Nephron (organoid): ENCODE results near the gene ADCY2.

Experiments
- H3K27ac Mint-ChIP-seq, 3 experiments: 2 replicates each; pipeline ENCODE4 v1.8.0; 2020; ENCODE audit warnings: mixed read lengths in 3 of 3, mild to moderate bottlenecking in 2 of 3, moderate library complexity in 1 of 3
- H3K27me3 Mint-ChIP-seq: 2 replicates; pipeline ENCODE4 v1.8.0; 2021; ENCODE audit warnings: low read depth, mild to moderate bottlenecking, moderate library complexity, mixed read lengths
- H3K36me3 Mint-ChIP-seq: 2 replicates; pipeline ENCODE4 v1.8.0; 2020; ENCODE audit warnings: low read depth, mixed read lengths
- H3K4me1 Mint-ChIP-seq: 2 replicates; pipeline ENCODE4 v1.8.0; 2020; ENCODE audit warnings: mixed read lengths
- H3K4me3 Mint-ChIP-seq, 3 experiments: 2 replicates each; pipeline ENCODE4 v1.8.0; 2020; ENCODE audit warnings: mild to moderate bottlenecking in 3 of 3, mixed read lengths in 3 of 3, moderate library complexity in 2 of 3
- H3K9me3 Mint-ChIP-seq: 2 replicates; pipeline ENCODE4 v1.8.0; 2020; ENCODE audit warnings: mixed read lengths
- TF ChIP-seq, protein P1 (sequence below), 3 experiments: fragments of 200-600 bp; sonication (generic); IDR thresholded peaks; one replicate each; pipeline ENCODE4 v1.5.0; 2021; ENCODE audit warnings: antibody characterized with exemption in 3 of 3; ENCODE audit not compliant: unreplicated experiment in 3 of 3

The ADCY2 gene

DNA sequence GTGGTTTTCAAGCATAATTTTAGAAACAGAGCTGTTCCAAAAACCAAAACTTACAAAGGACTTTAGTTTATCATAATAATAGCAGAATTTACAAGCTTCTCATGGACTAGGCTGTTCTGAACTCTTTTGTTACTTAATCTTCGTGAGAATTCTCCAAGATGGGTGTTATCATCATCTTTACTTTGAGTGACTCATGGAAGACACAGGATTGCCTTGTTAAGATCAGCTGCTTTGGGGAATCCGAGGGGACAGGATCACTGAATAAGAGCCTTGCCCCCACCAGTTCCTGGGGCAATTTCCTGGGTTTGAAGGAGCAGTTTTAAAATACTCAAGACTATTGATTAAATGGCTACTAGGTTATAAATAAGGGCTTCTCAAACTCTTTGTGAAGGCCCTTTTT lies 374.5 kb downstream of the ADCY2 start:
- Mint-ChIP-seq H3K4me1 (no peaks in the 10 kb centered on the region), H3K36me3 (peaks cover 5% of the 10 kb centered on the region), H3K27ac (no peak overlapping the region), H3K9me3 (no peaks in the 10 kb centered on the region), H3K27me3 (no peaks in the 10 kb centered on the region), H3K4me3 (no peak overlapping the region)
- TF ChIP-seq, protein P1, sequence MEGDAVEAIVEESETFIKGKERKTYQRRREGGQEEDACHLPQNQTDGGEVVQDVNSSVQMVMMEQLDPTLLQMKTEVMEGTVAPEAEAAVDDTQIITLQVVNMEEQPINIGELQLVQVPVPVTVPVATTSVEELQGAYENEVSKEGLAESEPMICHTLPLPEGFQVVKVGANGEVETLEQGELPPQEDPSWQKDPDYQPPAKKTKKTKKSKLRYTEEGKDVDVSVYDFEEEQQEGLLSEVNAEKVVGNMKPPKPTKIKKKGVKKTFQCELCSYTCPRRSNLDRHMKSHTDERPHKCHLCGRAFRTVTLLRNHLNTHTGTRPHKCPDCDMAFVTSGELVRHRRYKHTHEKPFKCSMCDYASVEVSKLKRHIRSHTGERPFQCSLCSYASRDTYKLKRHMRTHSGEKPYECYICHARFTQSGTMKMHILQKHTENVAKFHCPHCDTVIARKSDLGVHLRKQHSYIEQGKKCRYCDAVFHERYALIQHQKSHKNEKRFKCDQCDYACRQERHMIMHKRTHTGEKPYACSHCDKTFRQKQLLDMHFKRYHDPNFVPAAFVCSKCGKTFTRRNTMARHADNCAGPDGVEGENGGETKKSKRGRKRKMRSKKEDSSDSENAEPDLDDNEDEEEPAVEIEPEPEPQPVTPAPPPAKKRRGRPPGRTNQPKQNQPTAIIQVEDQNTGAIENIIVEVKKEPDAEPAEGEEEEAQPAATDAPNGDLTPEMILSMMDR (IDR thresholded peaks at IDR 0.05; ENCODE audit: unreplicated experiment in 3 of 3) = no peak

DNA sequence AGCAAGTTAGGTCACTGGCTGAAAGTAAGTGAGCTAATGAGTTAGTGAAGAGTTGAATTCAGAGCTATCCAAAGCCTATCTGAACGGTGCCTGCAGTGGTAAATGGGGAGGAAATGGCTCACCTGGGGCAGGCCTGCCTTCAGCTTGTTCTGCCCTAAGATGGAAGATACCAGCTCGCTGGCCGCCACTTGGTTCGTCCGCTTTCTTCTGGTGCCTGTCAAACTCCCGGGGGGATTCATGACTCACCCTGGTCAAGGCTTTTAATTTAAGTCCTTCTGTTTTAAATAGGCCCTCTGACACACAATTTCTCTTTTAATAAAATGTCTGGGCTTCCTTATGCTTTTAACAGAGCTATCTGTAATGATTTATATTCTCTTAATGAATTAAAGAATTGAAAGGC lies 376.2 kb downstream of the ADCY2 start:
- H3K9me3 Mint-ChIP-seq = no peaks in the 10 kb centered on the region
- H3K36me3 Mint-ChIP-seq = peaks cover 8% of the 10 kb centered on the region
- no peaks in the 10 kb centered on the region for H3K4me1 Mint-ChIP-seq
- H3K27me3 Mint-ChIP-seq = no peaks in the 10 kb centered on the region
- no peak overlapping the region for H3K27ac Mint-ChIP-seq
- TF ChIP-seq, protein P1 (IDR thresholded peaks at IDR 0.05; ENCODE audit: unreplicated experiment in 3 of 3) = no peak
- no peak overlapping the region for H3K4me3 Mint-ChIP-seq

DNA sequence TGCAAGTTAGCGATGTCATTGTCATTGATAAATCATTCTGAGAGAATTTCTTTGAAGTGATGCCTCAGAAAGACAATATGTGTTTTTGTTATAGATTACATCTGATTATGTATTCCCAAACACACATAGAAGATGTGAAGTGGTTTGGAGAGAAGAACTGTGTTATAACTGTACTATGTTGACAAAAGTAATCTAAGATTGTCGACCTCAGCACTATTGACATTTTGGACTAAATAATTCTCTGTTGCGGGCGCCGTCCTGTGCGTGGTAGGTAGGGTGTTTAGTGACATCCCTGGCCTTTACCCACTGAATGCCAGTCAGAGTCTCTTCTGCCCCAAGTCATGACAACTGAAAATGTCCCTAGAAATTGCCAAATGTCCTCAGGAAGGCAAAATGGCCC lies 377.2 kb downstream of the ADCY2 start:
- Mint-ChIP-seq H3K27me3 (no peaks in the 10 kb centered on the region), H3K4me3 (no peak overlapping the region), H3K9me3 (no peaks in the 10 kb centered on the region), H3K27ac (no peak overlapping the region), H3K36me3 (peaks cover 8% of the 10 kb centered on the region), H3K4me1 (no peaks in the 10 kb centered on the region)
- TF ChIP-seq, protein P1 (IDR thresholded peaks at IDR 0.05; ENCODE audit: unreplicated experiment in 3 of 3) = no peak

DNA sequence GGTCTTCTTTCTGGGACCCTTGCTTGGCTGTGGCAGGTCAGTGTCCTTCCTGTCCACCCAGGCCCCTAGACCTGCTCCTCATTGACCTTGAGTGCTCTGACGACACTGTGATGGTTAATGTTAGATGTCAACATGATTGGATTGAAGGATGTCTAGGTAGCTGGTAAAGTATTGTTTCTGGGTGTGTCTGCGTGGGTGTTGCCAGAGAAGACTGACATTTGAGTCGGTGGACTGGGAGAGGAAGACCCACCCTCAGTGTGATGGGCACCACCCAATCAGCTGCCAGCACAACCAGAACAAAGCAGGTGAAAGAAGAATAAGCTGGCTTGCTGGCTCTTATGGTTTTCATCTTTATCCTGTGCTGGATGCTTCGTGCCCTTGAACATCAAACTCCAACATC lies 380.5 kb downstream of the ADCY2 start:
- Mint-ChIP-seq H3K4me1 (no peaks in the 10 kb centered on the region), H3K4me3 (no peak overlapping the region), H3K27ac (no peak overlapping the region), H3K27me3 (peaks cover 5% of the 10 kb centered on the region), H3K9me3 (no peaks in the 10 kb centered on the region), H3K36me3 (peaks cover 4% of the 10 kb centered on the region)
- TF ChIP-seq, protein P1 (IDR thresholded peaks at IDR 0.05; ENCODE audit: unreplicated experiment in 3 of 3) = no peak

DNA sequence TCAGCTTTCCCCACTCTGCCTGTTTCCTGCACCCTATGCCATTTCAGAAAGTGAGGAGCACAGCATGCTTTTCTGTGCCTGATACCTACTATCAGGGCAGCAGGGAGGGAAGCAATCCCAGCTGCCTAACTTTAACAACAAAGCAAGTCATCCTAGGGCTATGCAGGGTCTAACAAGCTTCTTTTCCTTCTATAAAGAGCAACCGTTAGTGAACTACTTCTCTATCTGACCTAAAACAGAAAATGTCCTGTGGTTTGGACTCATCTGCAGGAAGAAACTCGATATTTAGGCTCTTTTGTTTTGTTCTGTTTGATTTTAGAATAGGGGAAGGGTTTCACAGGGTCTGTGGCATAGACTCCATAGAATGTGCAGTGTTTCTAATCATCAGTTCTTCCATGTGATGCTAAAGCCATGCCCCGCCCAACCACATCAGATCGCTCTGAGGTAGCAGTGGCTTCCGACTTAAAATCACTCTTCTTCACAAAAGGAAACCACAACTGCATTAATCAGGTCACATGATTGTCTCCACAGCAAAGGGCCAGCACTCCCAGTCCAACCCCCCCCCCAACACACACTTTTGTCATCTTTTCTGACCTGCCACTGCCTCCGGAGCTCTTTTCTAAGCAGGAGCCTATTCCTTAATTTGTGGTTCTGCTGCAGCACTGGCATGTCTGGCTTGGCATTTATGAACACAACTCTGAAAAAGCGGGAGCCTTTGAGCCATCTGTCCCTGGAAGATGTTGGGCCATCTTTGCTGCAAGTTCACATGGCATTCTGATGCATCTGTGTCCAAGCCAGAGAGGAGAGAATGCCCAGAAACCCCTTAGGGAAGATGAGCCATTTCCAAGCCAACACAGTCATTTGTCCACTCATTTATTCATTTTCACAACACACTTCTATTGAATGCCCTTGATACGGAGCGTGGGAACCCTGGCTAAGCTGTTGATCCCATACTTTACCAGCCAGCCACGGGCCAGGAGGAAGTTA lies 383.4 kb downstream of the ADCY2 start:
- Mint-ChIP-seq H3K4me3 (no peak overlapping the region), H3K4me1 (no peaks in the 10 kb centered on the region), H3K27ac (no peak overlapping the region), H3K36me3 (peaks cover 3% of the 10 kb centered on the region), H3K27me3 (peaks cover 5% of the 10 kb centered on the region), H3K9me3 (no peaks in the 10 kb centered on the region)
- TF ChIP-seq, protein P1 (IDR thresholded peaks at IDR 0.05; ENCODE audit: unreplicated experiment in 3 of 3) = no peak

GRCh38 chr5:7781899-7782298 lies 386.0 kb downstream of the ADCY2 start:
- Mint-ChIP-seq H3K27me3 (peaks cover 5% of the 10 kb centered on the region), H3K4me3 (no peak overlapping the region), H3K27ac (no peak overlapping the region), H3K36me3 (no peaks in the 10 kb centered on the region), H3K9me3 (no peaks in the 10 kb centered on the region), H3K4me1 (no peaks in the 10 kb centered on the region)
- TF ChIP-seq, protein P1 (IDR thresholded peaks at IDR 0.05; ENCODE audit: unreplicated experiment in 3 of 3) = no peak
